HG03521 (cell line): ENCODE measurements around the gene CPVL.

Experiments used
- ATAC-seq: cut with Tn5 transposase; IDR thresholded peaks from one replicate; pipeline ENCODE4 v1.9.1; 2021; ENCODE audit warnings: mild to moderate bottlenecking, moderate library complexity; ENCODE audit not compliant: unreplicated experiment

Gene CPVL

DNA sequence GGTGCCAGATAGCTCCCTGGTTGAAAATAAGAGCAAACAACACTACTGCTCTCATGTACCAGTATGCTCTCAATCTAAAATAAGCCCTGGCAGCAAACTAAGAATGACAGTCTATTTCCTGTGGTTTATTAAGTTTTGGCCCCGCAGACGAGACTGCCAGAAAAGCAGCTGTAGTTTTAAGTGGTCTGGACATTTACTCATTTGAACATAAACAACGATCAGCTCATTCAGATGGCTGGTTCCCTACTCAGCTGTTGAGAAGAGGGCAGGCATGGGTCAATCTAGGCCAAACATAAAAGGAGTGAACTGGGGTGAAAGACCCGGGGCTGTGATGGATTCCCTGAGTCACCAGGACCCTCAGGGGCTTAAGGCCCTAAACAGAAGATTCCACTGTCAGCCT, 192.7 kb downstream of the CPVL start:
- no peak for ATAC-seq
